Measurements from ENCODE around the gene ZFYVE28. TPM values are rescaled to one million over a fixed set of nuclear protein-coding genes. Genes with fewer than 3 reads are reported as not detected.

ZFYVE28 gene
- total and polyA plus RNA-seq, 10 of the 15 experiments (the other 5 are each of a cell fraction or from before 2014, with no cell fraction given) = 0.06 to 1.9 (median 0.22) TPM; not detected in 1

GRCh38 chr4:2251073-2251794 is 167.2 kb downstream of the ZFYVE28 start (continued):
- TF ChIP-seq ZNF592 (IDR thresholded peaks at IDR 0.05) (no peak), E2F4 (IDR thresholded peaks at IDR 0.05; ENCODE audit: low read depth, low read length) (no peak), HSF1 (IDR thresholded peaks at IDR 0.05; ENCODE audit: low read depth, low read length) (no peak)

Data from GM12878 (cell line).